Fibroblast of lung (primary cell): ENCODE results near the gene TRAPPC1. TPM values are rescaled to one million over a fixed set of nuclear protein-coding genes. Genes with fewer than 3 reads are reported as not detected.

Experiments used
- DNase-seq, 2 donors: peaks; one replicate each; pipeline versions ENCODE4 v3.0.0 to v3.0.0-alpha.2; 2010; ENCODE audit warnings: low read depth in 2 of 2
- H2AFZ ChIP-seq: 2 replicates; pipeline ENCODE4 v1.5.1; 2012; ENCODE audit warnings: low read length, control low read depth, inconsistent platforms
- H3K27ac ChIP-seq: 2 replicates; pipeline ENCODE4 v1.5.1; 2011; ENCODE audit warnings: low read length, control low read depth; ENCODE audit not compliant: insufficient read depth
- H3K27me3 ChIP-seq: 2 replicates; pipeline ENCODE4 v1.5.1; 2011; ENCODE audit warnings: mild to moderate bottlenecking, low read length; ENCODE audit not compliant: control insufficient read depth, insufficient read depth
- H3K36me3 ChIP-seq: 2 replicates; pipeline ENCODE4 v1.5.1; 2011; ENCODE audit warnings: low read length; ENCODE audit not compliant: control insufficient read depth, insufficient read depth
- H3K4me1 ChIP-seq: 2 replicates; pipeline ENCODE4 v1.5.1; 2011; ENCODE audit warnings: low read length; ENCODE audit not compliant: control insufficient read depth, insufficient read depth; ENCODE audit errors: extremely low read depth
- H3K4me2 ChIP-seq: 2 replicates; pipeline ENCODE4 v1.5.1; 2011; ENCODE audit warnings: low read length, control low read depth; ENCODE audit not compliant: insufficient read depth; ENCODE audit errors: extremely low read depth
- H3K4me3 ChIP-seq, 4 experiments: fragments of 200-600 bp in 1 of 4; sonication (generic) in 1 of 4; replicated peaks in 1 of 4; 2 replicates each; pipeline ENCODE4 v1.5.1; 2011 to 2016; ENCODE audit warnings: low read length in 4 of 4, low read depth in 3 of 4, mild to moderate bottlenecking in 3 of 4, control low read depth in 2 of 4, inconsistent platforms in 1 of 4, mixed read lengths in 1 of 4; ENCODE audit not compliant: insufficient read depth in 1 of 4; ENCODE audit errors: control extremely low read depth in 1 of 4
- H3K79me2 ChIP-seq: 2 replicates; pipeline ENCODE4 v1.5.1; 2012; ENCODE audit warnings: mild to moderate bottlenecking, low read length, inconsistent platforms; ENCODE audit not compliant: control insufficient read depth, insufficient read depth
- H3K9ac ChIP-seq: 2 replicates; pipeline ENCODE4 v1.5.1; 2011; ENCODE audit warnings: mild to moderate bottlenecking, low read length, control low read depth; ENCODE audit not compliant: insufficient read depth
- H3K9me3 ChIP-seq: 2 replicates; pipeline ENCODE4 v1.5.1; 2012; ENCODE audit warnings: low read depth, low read length; ENCODE audit not compliant: control insufficient read depth, insufficient read depth
- H4K20me1 ChIP-seq: 2 replicates; pipeline ENCODE4 v1.5.1; 2011; ENCODE audit warnings: low read length; ENCODE audit not compliant: control insufficient read depth, insufficient read depth; ENCODE audit errors: extremely low read depth
- CTCF ChIP-seq, 2 donors: IDR thresholded peaks in 1 of 2; conservative IDR thresholded peaks in 1 of 2; 1 replicate in 1 of 2; 2 replicates in 1 of 2; pipeline ENCODE4 v1.5.1; 2011 to 2012; ENCODE audit warnings: low read length in 2 of 2, control low read depth in 1 of 2, inconsistent platforms in 1 of 2, low read depth in 1 of 2, mild to moderate bottlenecking in 1 of 2
- EZH2 ChIP-seq: IDR thresholded peaks from 2 replicates; pipeline ENCODE4 v1.5.1; 2012; ENCODE audit warnings: low read length, control low read depth, mild to moderate bottlenecking; ENCODE audit errors: missing control alignments
- polyA plus RNA-seq, 2 donors: library from polyadenylated mRNA; depleted of rRNA in 1 of 2; stranded (reverse) in 1 of 2; unstranded in 1 of 2; fragments of >200 nt; gene quantifications; 2 replicates each; pipeline ENCODE4 v1.2.1, GENCODE V29; 2011 to 2012; ENCODE audit warnings: missing spikeins in 1 of 2
- total RNA-seq: library from RNA; depleted of rRNA; stranded (reverse); fragments of >200 nt; gene quantifications from 2 replicates; pipeline ENCODE4 v1.2.1, GENCODE V29; 2014

TRAPPC1 gene
- total and polyA plus RNA-seq, 2 donors (not counting 1 experiment from before 2014, with no cell fraction given), result 61.9 to 342 TPM

DNA sequence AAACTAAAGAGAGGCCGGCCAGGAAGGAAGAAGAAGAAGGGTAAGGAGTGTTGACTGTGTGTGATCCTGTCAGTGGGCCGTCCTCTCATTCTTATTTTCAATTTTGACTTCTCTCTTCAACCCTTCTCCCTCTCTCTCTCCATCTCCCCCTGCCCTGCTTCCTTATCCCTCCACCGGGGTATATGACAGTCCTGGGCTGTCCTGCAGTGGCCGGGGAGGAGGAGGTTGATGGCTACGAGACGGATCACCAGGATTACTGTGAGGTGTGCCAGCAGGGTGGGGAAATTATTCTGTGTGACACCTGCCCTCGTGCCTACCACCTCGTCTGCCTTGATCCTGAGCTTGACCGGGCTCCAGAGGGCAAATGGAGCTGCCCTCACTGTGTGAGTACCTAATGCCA, 37.5 kb downstream of the TRAPPC1 start:
- no peak overlapping the region for H3K9ac ChIP-seq
- H3K36me3 ChIP-seq, result peaks cover 29% of the 10 kb centered on the region
- no peak overlapping the region for H3K27ac ChIP-seq
- peaks cover 5% of the 10 kb centered on the region for H3K4me1 ChIP-seq
- TF ChIP-seq EZH2, result no peak
- no peak for TF ChIP-seq CTCF (conservative IDR thresholded peaks at IDR 0.05 in 1 of 2, IDR thresholded peaks at IDR 0.05 in 1 of 2; ENCODE audit: low read depth in 1 of 2, low read length in 2 of 2)
- H3K4me3 ChIP-seq, result no peak overlapping the region
- peaks cover 7% of the 10 kb centered on the region for H3K79me2 ChIP-seq
- no peak overlapping the region for H2AFZ ChIP-seq
- no peaks in the 10 kb centered on the region for H3K27me3 ChIP-seq
- no peaks in the 10 kb centered on the region for H4K20me1 ChIP-seq
- no peaks in the 10 kb centered on the region for H3K9me3 ChIP-seq
- H3K4me2 ChIP-seq, result no peak overlapping the region
- no peak for DNase-seq

GRCh38 chr17:7893187-7893880, 38.4 kb downstream of the TRAPPC1 start:
- H3K9ac ChIP-seq, result no peak overlapping the region
- H3K27ac ChIP-seq, result no peak overlapping the region
- TF ChIP-seq EZH2 (no peak), CTCF (conservative IDR thresholded peaks at IDR 0.05 in 1 of 2, IDR thresholded peaks at IDR 0.05 in 1 of 2; ENCODE audit: low read depth in 1 of 2, low read length in 2 of 2) (no peak)
- H3K4me3 ChIP-seq, result no peak overlapping the region
- H2AFZ ChIP-seq, result no peak overlapping the region
- H3K4me1 ChIP-seq, result peaks cover 9% of the 10 kb centered on the region
- H3K4me2 ChIP-seq, result no peak overlapping the region
- H3K36me3 ChIP-seq, result peaks cover 26% of the 10 kb centered on the region
- no peaks in the 10 kb centered on the region for H4K20me1 ChIP-seq
- peaks cover 12% of the 10 kb centered on the region for H3K79me2 ChIP-seq
- no peaks in the 10 kb centered on the region for H3K9me3 ChIP-seq
- DNase-seq, result peak; percentile 8 to 38
- H3K27me3 ChIP-seq, result no peaks in the 10 kb centered on the region

GRCh38 chr17:7889166-7889955, 42.4 kb downstream of the TRAPPC1 start:
- H3K79me2 ChIP-seq, result peaks cover 22% of the 10 kb centered on the region
- peak; percentile 83 to 97 for DNase-seq
- H3K4me2 ChIP-seq, result peak overlapping the region; percentile 86
- H3K9me3 ChIP-seq, result no peaks in the 10 kb centered on the region
- H4K20me1 ChIP-seq, result no peaks in the 10 kb centered on the region
- peaks cover 14% of the 10 kb centered on the region for H3K36me3 ChIP-seq
- H3K4me3 ChIP-seq, result peak overlapping the region; percentile 17 to 65 (median 41)
- TF ChIP-seq CTCF (conservative IDR thresholded peaks at IDR 0.05 in 1 of 2, IDR thresholded peaks at IDR 0.05 in 1 of 2; ENCODE audit: low read depth in 1 of 2, low read length in 2 of 2) (peak; percentile 33 to 46), EZH2 (no peak)
- no peak overlapping the region for H2AFZ ChIP-seq
- H3K4me1 ChIP-seq, result peaks cover 12% of the 10 kb centered on the region
- no peak overlapping the region for H3K9ac ChIP-seq
- H3K27ac ChIP-seq, result peak overlapping the region; percentile 11
- no peaks in the 10 kb centered on the region for H3K27me3 ChIP-seq
